Colonic mucosa (tissue), 4 donors: ENCODE measurements around the gene BRD8. TPM values are rescaled to one million over a fixed set of nuclear protein-coding genes. Genes with fewer than 3 reads are reported as not detected.

Source experiments
- DNase-seq: peaks from one replicate; pipeline ENCODE4 v3.0.0-alpha.2; 2020
- H3K27ac ChIP-seq: fragments of 200-600 bp; one replicate; pipeline ENCODE4 v1.8.0; 2021
- H3K27me3 ChIP-seq: fragments of 200-600 bp; one replicate; pipeline ENCODE4 v1.8.0; 2021
- H3K36me3 ChIP-seq: fragments of 200-600 bp; one replicate; pipeline ENCODE4 v1.8.0; 2021
- H3K4me1 ChIP-seq: fragments of 200-600 bp; one replicate; pipeline ENCODE4 v1.8.0; 2021; ENCODE audit warnings: mild to moderate bottlenecking
- H3K4me3 ChIP-seq: fragments of 200-600 bp; one replicate; pipeline ENCODE4 v1.8.0; 2021
- H3K9ac ChIP-seq, 2 donors: one replicate each; pipeline ENCODE4 v1.7.0; 2013; ENCODE audit warnings: control low read depth in 2 of 2, low read depth in 2 of 2, low read length in 2 of 2
- H3K9me3 ChIP-seq: fragments of 200-600 bp; one replicate; pipeline ENCODE4 v1.8.0; 2021
- intact Hi-C: fragments of 100-400 bp; cut with DNase I; formaldehyde crosslinking; loops from one replicate; pipeline ENCODE4 v1.14.1; 2022
- total RNA-seq, 2 donors: library from RNA; stranded (reverse); fragmentation: NEBNext Ultra II Directional in 1 of 2; extraction: Animal tissue kit (Norgen Biotek cat#: 25700) in 1 of 2; gene quantifications; one replicate each; pipeline ENCODE4 v1.2.1, GENCODE V29; 2021
- TF ChIP-seq, protein P1 (sequence below): fragments of 200-600 bp; IDR thresholded peaks from one replicate; pipeline ENCODE4 v1.8.0; 2022; ENCODE audit warnings: antibody characterized with exemption, mild to moderate bottlenecking
- donor health status: healthy.
- donor health status: DM: no; HTN: no; CAD: no.
- donor health status: DM: no; HTN: no; CAD: no.

BRD8 gene
- total RNA-seq, 2 donors from 2014 or later: 32.5 to 65.9 TPM

GRCh38 chr5:138102454-138103318 is 75.7 kb downstream of the BRD8 start:
- TF ChIP-seq, protein P1, sequence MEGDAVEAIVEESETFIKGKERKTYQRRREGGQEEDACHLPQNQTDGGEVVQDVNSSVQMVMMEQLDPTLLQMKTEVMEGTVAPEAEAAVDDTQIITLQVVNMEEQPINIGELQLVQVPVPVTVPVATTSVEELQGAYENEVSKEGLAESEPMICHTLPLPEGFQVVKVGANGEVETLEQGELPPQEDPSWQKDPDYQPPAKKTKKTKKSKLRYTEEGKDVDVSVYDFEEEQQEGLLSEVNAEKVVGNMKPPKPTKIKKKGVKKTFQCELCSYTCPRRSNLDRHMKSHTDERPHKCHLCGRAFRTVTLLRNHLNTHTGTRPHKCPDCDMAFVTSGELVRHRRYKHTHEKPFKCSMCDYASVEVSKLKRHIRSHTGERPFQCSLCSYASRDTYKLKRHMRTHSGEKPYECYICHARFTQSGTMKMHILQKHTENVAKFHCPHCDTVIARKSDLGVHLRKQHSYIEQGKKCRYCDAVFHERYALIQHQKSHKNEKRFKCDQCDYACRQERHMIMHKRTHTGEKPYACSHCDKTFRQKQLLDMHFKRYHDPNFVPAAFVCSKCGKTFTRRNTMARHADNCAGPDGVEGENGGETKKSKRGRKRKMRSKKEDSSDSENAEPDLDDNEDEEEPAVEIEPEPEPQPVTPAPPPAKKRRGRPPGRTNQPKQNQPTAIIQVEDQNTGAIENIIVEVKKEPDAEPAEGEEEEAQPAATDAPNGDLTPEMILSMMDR: no peak
- intact Hi-C loops: no loop called here
- no peaks in the 10 kb centered on the region for H3K27me3 ChIP-seq
- no peak overlapping the region for H3K4me3 ChIP-seq
- H3K27ac ChIP-seq: no peak overlapping the region
- no peaks in the 10 kb centered on the region for H3K9me3 ChIP-seq
- H3K9ac ChIP-seq: no peak overlapping the region
- no peak for DNase-seq
- H3K4me1 ChIP-seq: no peaks in the 10 kb centered on the region
- no peaks in the 10 kb centered on the region for H3K36me3 ChIP-seq

GRCh38 chr5:138096997-138097828 is 81.2 kb downstream of the BRD8 start:
- Histone ChIP-seq H3K36me3 (no peaks in the 10 kb centered on the region), H3K9ac (no peak overlapping the region), H3K9me3 (no peaks in the 10 kb centered on the region), H3K27me3 (no peaks in the 10 kb centered on the region), H3K4me3 (no peak overlapping the region), H3K27ac (no peak overlapping the region), H3K4me1 (no peaks in the 10 kb centered on the region)
- no peak for DNase-seq
- TF ChIP-seq, protein P1: no peak
- intact Hi-C loops: no loop called here

DNA sequence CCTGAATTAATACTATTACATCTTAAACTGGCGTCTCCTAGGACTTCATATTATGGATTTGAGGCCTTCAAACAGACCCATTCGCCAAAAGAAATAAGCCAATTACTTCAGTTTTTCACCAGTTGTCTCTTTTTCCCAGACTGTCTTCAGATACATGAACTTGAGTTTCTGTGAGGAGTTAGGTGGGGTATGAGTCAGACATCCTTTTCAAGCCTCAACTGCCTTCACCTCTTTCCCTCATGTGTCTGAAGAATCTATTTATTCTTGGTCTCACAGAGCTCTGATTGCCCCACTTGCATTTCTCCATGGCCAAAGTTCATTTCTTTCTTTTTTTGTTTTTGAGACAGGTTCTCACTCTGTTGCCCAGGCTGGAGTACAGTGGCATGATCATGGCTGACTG is 82.1 kb downstream of the BRD8 start:
- Histone ChIP-seq H3K36me3 (no peaks in the 10 kb centered on the region), H3K4me3 (no peak overlapping the region), H3K27me3 (no peaks in the 10 kb centered on the region), H3K27ac (no peak overlapping the region), H3K9ac (no peak overlapping the region), H3K4me1 (no peaks in the 10 kb centered on the region), H3K9me3 (no peaks in the 10 kb centered on the region)
- no peak for DNase-seq
- intact Hi-C loops: no loop called here
- TF ChIP-seq, protein P1: no peak

- Histone ChIP-seq H3K4me1 (no peaks in the 10 kb centered on the region), H3K27me3 (no peaks in the 10 kb centered on the region), H3K27ac (no peak overlapping the region), H3K4me3 (no peak overlapping the region), H3K9ac (no peak overlapping the region), H3K36me3 (no peaks in the 10 kb centered on the region), H3K9me3 (no peaks in the 10 kb centered on the region)
- no peak for DNase-seq
- TF ChIP-seq, protein P1: no peak
- intact Hi-C loops: no loop called here
Observed at GRCh38 chr5:138095100-138095907, 83.1 kb downstream of the BRD8 start.

DNA sequence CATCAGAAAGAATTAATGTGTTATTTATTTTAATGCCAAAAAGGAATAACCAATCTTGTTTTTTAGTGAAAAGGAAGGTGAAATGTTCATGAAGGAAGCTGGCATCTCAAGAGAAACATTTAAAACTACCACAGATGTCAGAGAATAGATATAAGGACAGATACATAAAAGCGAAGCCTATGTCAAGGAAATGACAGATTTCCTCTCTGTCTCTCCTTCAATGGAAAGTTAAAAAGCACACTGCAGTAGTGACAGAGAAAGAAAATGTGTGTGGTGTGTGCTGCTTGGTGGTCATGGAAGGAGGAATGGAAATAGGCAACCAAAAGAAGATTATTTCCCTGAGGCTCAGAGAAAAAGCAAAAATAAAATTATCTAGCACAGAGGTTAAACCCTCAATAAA is 85.4 kb downstream of the BRD8 start:
- H3K27me3 ChIP-seq: no peaks in the 10 kb centered on the region
- no peaks in the 10 kb centered on the region for H3K4me1 ChIP-seq
- no peak overlapping the region for H3K27ac ChIP-seq
- H3K4me3 ChIP-seq: no peak overlapping the region
- TF ChIP-seq, protein P1: no peak
- H3K36me3 ChIP-seq: no peaks in the 10 kb centered on the region
- no peaks in the 10 kb centered on the region for H3K9me3 ChIP-seq
- intact Hi-C loops: no loop called here
- no peak for DNase-seq
- H3K9ac ChIP-seq: no peak overlapping the region
